Hypothalamus (tissue), 51 donors: ENCODE data around the gene MMP20.

Experiments used
- DNase-seq, 51 donors: peaks; one replicate each; lab custom pipeline; 2025; lab: John Stamatoyannopoulos, UW

Gene MMP20

GRCh38 chr11:102596578-102596977 lies 28.6 kb downstream of the MMP20 start:
- DNase-seq: no peak

- no peak for DNase-seq
Measured at GRCh38 chr11:102592634-102593581, 32.2 kb downstream of the MMP20 start.

- DNase-seq: no peak
Measured at GRCh38 chr11:102592131-102592530, 33.0 kb downstream of the MMP20 start.

GRCh38 chr11:102591160-102591718 lies 33.9 kb downstream of the MMP20 start:
- DNase-seq: no peak

GRCh38 chr11:102590276-102591049 lies 34.7 kb downstream of the MMP20 start:
- DNase-seq: no peak

GRCh38 chr11:102589047-102589459 lies 36.1 kb downstream of the MMP20 start:
- no peak for DNase-seq

GRCh38 chr11:102587722-102588121 lies 37.4 kb downstream of the MMP20 start:
- no peak for DNase-seq

GRCh38 chr11:102583141-102583873 lies 41.8 kb downstream of the MMP20 start:
- DNase-seq: no peak

- no peak for DNase-seq
Measured at GRCh38 chr11:102582140-102582539, 43.0 kb downstream of the MMP20 start.

GRCh38 chr11:102581066-102581465 lies 44.1 kb downstream of the MMP20 start:
- DNase-seq: no peak

- DNase-seq: no peak
Measured at GRCh38 chr11:102580185-102580951, 44.8 kb downstream of the MMP20 start.

GRCh38 chr11:102577723-102578122 lies 47.4 kb downstream of the MMP20 start:
- DNase-seq: no peak

GRCh38 chr11:102577182-102577581 lies 48.0 kb downstream of the MMP20 start:
- no peak for DNase-seq

GRCh38 chr11:102576350-102576749 lies 48.8 kb downstream of the MMP20 start:
- DNase-seq: no peak

- DNase-seq: no peak
Measured at GRCh38 chr11:102575012-102575411, 50.1 kb downstream of the MMP20 start.

GRCh38 chr11:102573851-102574250 lies 51.3 kb downstream of the MMP20 start:
- DNase-seq: no peak

GRCh38 chr11:102572554-102573220 lies 52.4 kb downstream of the MMP20 start:
- DNase-seq: no peak

GRCh38 chr11:102568851-102569250 lies 56.3 kb downstream of the MMP20 start:
- no peak for DNase-seq

GRCh38 chr11:102566112-102566511 lies 59.0 kb downstream of the MMP20 start:
- DNase-seq: no peak
